ENCODE measurements around the gene MDN1.

DNA sequence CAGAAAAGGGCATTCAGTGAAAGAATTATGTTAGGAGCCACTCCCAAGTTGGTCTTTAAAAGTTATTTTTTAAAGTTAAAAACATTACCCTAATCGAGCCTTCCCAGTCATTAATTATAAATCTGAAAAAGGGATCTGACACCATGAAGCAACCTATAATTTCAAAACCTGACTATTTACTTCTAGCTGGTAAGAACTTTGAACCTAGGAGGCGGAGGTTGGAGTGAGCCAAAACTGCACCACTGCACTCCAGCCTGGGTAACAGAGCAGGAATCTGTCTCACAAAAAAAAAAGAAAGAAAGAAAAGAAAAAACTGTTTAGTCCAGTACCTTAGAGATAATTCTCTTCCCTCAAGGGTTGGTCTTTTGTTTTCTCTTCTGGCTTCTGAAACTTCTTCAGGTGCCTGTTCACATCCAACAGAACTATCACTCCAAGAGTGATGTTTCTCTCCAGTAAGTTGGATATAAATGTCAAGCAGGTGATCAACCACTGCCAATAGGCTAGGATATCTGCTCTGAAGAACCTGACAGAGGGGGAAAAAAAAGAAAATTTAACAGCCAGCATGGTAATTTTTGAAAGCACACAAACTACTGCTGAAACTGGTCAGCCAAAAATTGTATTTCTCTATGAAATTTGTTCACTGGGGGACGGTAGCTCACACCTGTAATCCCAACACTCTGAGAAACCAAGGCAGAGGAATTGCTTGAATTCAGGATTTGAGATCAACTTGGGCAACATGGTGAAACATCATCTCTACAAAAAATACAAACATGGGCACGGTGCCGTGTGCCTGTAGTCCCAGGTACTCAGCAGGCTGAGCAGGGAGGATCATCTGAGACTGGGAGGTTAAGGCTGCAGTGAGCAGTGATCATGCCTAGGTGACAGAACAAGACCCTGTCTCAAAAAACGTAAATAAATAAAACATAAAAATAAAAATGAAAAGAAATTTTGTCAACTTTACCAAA, 38.2 kb downstream of the MDN1 start:
- TF ChIP-seq, protein P1, sequence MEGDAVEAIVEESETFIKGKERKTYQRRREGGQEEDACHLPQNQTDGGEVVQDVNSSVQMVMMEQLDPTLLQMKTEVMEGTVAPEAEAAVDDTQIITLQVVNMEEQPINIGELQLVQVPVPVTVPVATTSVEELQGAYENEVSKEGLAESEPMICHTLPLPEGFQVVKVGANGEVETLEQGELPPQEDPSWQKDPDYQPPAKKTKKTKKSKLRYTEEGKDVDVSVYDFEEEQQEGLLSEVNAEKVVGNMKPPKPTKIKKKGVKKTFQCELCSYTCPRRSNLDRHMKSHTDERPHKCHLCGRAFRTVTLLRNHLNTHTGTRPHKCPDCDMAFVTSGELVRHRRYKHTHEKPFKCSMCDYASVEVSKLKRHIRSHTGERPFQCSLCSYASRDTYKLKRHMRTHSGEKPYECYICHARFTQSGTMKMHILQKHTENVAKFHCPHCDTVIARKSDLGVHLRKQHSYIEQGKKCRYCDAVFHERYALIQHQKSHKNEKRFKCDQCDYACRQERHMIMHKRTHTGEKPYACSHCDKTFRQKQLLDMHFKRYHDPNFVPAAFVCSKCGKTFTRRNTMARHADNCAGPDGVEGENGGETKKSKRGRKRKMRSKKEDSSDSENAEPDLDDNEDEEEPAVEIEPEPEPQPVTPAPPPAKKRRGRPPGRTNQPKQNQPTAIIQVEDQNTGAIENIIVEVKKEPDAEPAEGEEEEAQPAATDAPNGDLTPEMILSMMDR (conservative IDR thresholded peaks at IDR 0.05 in 1 of 2, IDR thresholded peaks at IDR 0.05 in 1 of 2; ENCODE audit: extremely low read depth in 1 of 2, insufficient read depth in 1 of 2, low read depth in 1 of 2, low read length in 2 of 2), result no peak
- no peak for TF ChIP-seq EZH2 (IDR thresholded peaks at IDR 0.05; ENCODE audit: borderline replicate concordance, low read length)

All from mammary epithelial cell (primary cell).